Large intestine (tissue), 3 donors: Measurements from ENCODE around the gene CGB2. TPM values are rescaled to one million over a fixed set of nuclear protein-coding genes. Genes with fewer than 3 reads are reported as not detected.
"Not testable (repeated sequence)": the region's sequence is repeated elsewhere in the genome, so short reads cannot be mapped to it uniquely, and the experiment has no call there.

Source experiments
- DNase-seq, 2 donors: peaks; one replicate each; pipeline versions ENCODE4 v3.0.0 to v3.0.0-alpha.2; 2013
- H3K27ac ChIP-seq: one replicate; pipeline ENCODE4 v1.5.1; 2013; ENCODE audit warnings: low read length
- H3K27me3 ChIP-seq: 2 replicates; pipeline ENCODE4 v1.6.1; 2013; ENCODE audit warnings: low read length; ENCODE audit not compliant: control insufficient read depth, insufficient read depth
- H3K36me3 ChIP-seq: 2 replicates; pipeline ENCODE4 v1.6.1; 2013; ENCODE audit warnings: low read length; ENCODE audit not compliant: control insufficient read depth, insufficient read depth
- H3K4me1 ChIP-seq: one replicate; pipeline ENCODE4 v1.6.1; 2013; ENCODE audit warnings: low read length; ENCODE audit not compliant: control insufficient read depth, insufficient read depth
- H3K4me3 ChIP-seq: one replicate; pipeline ENCODE4 v1.5.1; 2013; ENCODE audit warnings: low read length
- H3K9me3 ChIP-seq: one replicate; pipeline ENCODE4 v1.6.1; 2013; ENCODE audit warnings: mild to moderate bottlenecking, low read depth, low read length, moderate library complexity; ENCODE audit not compliant: control insufficient read depth
- WGBS: methylation state at CpG from one replicate; pipeline ENCODE4 v1.1.5; 2013; ENCODE audit warnings: low lambda C conversion rate; ENCODE audit not compliant: insufficient coverage; 5-methylcytosine and 5-hydroxymethylcytosine counted together
- polyA plus RNA-seq: library from polyadenylated mRNA; unstranded; fragments of 120-200 nt; gene quantifications from one replicate; pipeline ENCODE4 v1.2.1, GENCODE V29; 2013

The CGB2 gene
- polyA plus RNA-seq, 1 donor: not detected

GRCh38 chr19:49019242-49019932 is 12.3 kb upstream of the CGB2 start:
- WGBS: no CpG with 5 or more reads among the region's 41 CpGs
- Histone ChIP-seq H3K4me1 (peaks cover 15% of the 10 kb centered on the region), H3K9me3 (no peaks in the 10 kb centered on the region), H3K27me3 (peaks cover 44% of the 10 kb centered on the region), H3K36me3 (peaks cover 19% of the 10 kb centered on the region), H3K4me3 (peak overlapping the region; percentile 18), H3K27ac (no peak overlapping the region)
- DNase-seq: peak in 1 of 2 donors; percentile 39

- DNase-seq: no peak
- Histone ChIP-seq H3K36me3 (peaks cover 10% of the 10 kb centered on the region), H3K4me1 (peaks cover 15% of the 10 kb centered on the region), H3K27ac (no peak overlapping the region), H3K9me3 (no peaks in the 10 kb centered on the region), H3K4me3 (no peak overlapping the region), H3K27me3 (peaks cover 44% of the 10 kb centered on the region)
- no CpG with 5 or more reads among the region's 11 CpGs for WGBS
Measured at GRCh38 chr19:49020342-49020741, 11.3 kb upstream of the CGB2 start.

- H3K9me3 ChIP-seq: no peaks in the 10 kb centered on the region
- no peak overlapping the region for H3K27ac ChIP-seq
- H3K36me3 ChIP-seq: peaks cover 1% of the 10 kb centered on the region
- no peak for DNase-seq
- 30% methylated on average over 5 of the region's 16 CpGs for WGBS
- peaks cover 44% of the 10 kb centered on the region for H3K27me3 ChIP-seq
- no peak overlapping the region for H3K4me3 ChIP-seq
- H3K4me1 ChIP-seq: peaks cover 15% of the 10 kb centered on the region
Measured at GRCh38 chr19:49020931-49021895, 10.5 kb upstream of the CGB2 start.

- no peak overlapping the region for H3K27ac ChIP-seq
- H3K4me1 ChIP-seq: peaks cover 15% of the 10 kb centered on the region
- no peak for DNase-seq
- H3K27me3 ChIP-seq: peaks cover 44% of the 10 kb centered on the region
- H3K4me3 ChIP-seq: no peak overlapping the region
- no peaks in the 10 kb centered on the region for H3K9me3 ChIP-seq
- no CpG with 5 or more reads among the region's 9 CpGs for WGBS
- H3K36me3 ChIP-seq: no peaks in the 10 kb centered on the region
Measured at GRCh38 chr19:49022116-49022515, 9.6 kb upstream of the CGB2 start.

GRCh38 chr19:49024233-49024632 is 7.5 kb upstream of the CGB2 start, which contains the start of gene CGB3:
TSS of gene CGB3 (minus strand) at chr19:49024333. CDS start at chr19:49023971, 362 bp downstream.
- no CpG with 5 or more reads among the region's 15 CpGs for WGBS
- not testable (repeated sequence) for H3K27ac ChIP-seq, DNase-seq, H3K9me3 ChIP-seq, H3K36me3 ChIP-seq, H3K4me3 ChIP-seq, H3K4me1 ChIP-seq
- H3K27me3 ChIP-seq: peaks cover 32% of the 10 kb centered on the region

- WGBS: no CpG with 5 or more reads among the region's 6 CpGs
- H3K9me3 ChIP-seq, H3K4me1 ChIP-seq, DNase-seq, H3K36me3 ChIP-seq, H3K27ac ChIP-seq, H3K4me3 ChIP-seq: not testable (repeated sequence)
- peaks cover 24% of the 10 kb centered on the region for H3K27me3 ChIP-seq
Measured at GRCh38 chr19:49025088-49025487, 6.6 kb upstream of the CGB2 start.

- H3K4me1 ChIP-seq, DNase-seq, H3K9me3 ChIP-seq, H3K36me3 ChIP-seq, H3K4me3 ChIP-seq, H3K27ac ChIP-seq: not testable (repeated sequence)
- H3K27me3 ChIP-seq: peaks cover 19% of the 10 kb centered on the region
- WGBS: no CpG with 5 or more reads among the region's 23 CpGs
Measured at GRCh38 chr19:49025599-49025998, 6.1 kb upstream of the CGB2 start.

GRCh38 chr19:49028686-49029085 is 3.0 kb upstream of the CGB2 start:
- H3K27me3 ChIP-seq, DNase-seq, H3K4me3 ChIP-seq, H3K36me3 ChIP-seq, H3K27ac ChIP-seq, H3K9me3 ChIP-seq, H3K4me1 ChIP-seq: not testable (repeated sequence)
- no CpG with 5 or more reads among the region's 9 CpGs for WGBS

GRCh38 chr19:49029749-49030148 is 1.9 kb upstream of the CGB2 start:
- DNase-seq, H3K9me3 ChIP-seq, H3K27ac ChIP-seq, H3K36me3 ChIP-seq, H3K4me1 ChIP-seq, H3K27me3 ChIP-seq, H3K4me3 ChIP-seq: not testable (repeated sequence)
- no CpG with 5 or more reads among the region's 14 CpGs for WGBS

- H3K27ac ChIP-seq, H3K4me1 ChIP-seq, DNase-seq, H3K9me3 ChIP-seq, H3K36me3 ChIP-seq, H3K4me3 ChIP-seq, H3K27me3 ChIP-seq: not testable (repeated sequence)
- no CpG with 5 or more reads among the region's 8 CpGs for WGBS
Measured at GRCh38 chr19:49030323-49030722, 1.4 kb upstream of the CGB2 start.
